AG10803 (cell line): ENCODE measurements around the gene DMD.

Source experiments
- DNase-seq: peaks from one replicate; pipeline ENCODE4 v3.0.0; 2010; ENCODE audit warnings: low read depth
- H3K4me3 ChIP-seq: 2 replicates; pipeline ENCODE4 v1.5.1; 2011; ENCODE audit warnings: mild to moderate bottlenecking, low read length, control low read depth
- TF ChIP-seq, protein P1 (sequence below): conservative IDR thresholded peaks from 2 replicates; pipeline ENCODE4 v1.5.1; 2011; ENCODE audit warnings: mild to moderate bottlenecking, low read length, control low read depth, inconsistent platforms

Gene DMD

DNA sequence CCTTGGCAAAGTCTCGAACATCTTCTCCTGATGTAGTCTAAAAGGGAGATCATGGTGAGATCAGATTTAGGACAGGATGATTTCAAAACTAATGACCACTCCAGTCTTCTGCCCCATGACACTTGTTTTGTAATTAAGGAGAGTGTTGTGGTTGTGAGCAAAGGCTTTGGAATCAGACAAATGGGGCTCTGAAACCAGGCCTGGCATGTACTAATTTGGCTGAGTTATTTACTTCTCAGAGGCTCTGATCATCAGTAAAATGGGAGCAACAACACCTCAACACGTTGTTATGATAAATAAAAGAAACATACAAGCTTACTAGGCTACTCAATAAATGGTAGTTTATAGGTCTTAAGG is 2032.6 kb downstream of the DMD start:
- H3K4me3 ChIP-seq = no peak overlapping the region
- TF ChIP-seq, protein P1, sequence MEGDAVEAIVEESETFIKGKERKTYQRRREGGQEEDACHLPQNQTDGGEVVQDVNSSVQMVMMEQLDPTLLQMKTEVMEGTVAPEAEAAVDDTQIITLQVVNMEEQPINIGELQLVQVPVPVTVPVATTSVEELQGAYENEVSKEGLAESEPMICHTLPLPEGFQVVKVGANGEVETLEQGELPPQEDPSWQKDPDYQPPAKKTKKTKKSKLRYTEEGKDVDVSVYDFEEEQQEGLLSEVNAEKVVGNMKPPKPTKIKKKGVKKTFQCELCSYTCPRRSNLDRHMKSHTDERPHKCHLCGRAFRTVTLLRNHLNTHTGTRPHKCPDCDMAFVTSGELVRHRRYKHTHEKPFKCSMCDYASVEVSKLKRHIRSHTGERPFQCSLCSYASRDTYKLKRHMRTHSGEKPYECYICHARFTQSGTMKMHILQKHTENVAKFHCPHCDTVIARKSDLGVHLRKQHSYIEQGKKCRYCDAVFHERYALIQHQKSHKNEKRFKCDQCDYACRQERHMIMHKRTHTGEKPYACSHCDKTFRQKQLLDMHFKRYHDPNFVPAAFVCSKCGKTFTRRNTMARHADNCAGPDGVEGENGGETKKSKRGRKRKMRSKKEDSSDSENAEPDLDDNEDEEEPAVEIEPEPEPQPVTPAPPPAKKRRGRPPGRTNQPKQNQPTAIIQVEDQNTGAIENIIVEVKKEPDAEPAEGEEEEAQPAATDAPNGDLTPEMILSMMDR = no peak
- peak; percentile 5 for DNase-seq

DNA sequence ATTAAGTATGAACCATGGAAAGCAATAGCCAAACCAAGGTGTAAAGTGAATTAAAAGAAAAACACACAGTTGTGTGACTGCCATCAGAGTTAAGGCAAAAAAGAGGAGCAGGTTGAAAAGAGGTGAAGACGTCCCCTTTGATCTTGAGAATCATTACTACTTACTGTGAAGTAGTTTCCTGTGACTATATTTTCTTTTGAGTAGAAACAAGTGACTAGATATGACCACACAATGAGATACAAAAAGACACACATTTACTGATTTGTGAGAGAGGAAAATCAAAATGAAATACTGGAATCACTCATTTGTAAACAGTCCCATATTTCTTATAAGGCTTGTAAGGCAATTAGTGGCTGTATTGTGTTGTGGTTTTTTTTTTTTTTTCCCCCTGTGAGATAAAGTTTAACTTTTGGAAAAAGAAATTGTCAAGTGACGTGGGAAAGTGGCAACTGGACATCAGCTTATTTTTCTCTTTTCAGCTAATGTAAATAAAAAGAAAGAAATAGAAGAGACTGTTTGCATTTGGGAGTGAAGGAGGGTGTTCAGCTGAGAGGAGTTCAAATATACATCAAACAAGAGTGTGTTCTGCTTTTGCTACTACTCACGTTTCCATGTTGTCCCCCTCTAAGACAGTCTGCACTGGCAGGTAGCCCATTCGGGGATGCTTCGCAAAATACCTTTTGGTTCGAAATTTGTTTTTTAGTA is 2033.1 kb downstream of the DMD start:
- H3K4me3 ChIP-seq = no peak overlapping the region
- TF ChIP-seq, protein P1 = no peak
- DNase-seq = no peak

DNA sequence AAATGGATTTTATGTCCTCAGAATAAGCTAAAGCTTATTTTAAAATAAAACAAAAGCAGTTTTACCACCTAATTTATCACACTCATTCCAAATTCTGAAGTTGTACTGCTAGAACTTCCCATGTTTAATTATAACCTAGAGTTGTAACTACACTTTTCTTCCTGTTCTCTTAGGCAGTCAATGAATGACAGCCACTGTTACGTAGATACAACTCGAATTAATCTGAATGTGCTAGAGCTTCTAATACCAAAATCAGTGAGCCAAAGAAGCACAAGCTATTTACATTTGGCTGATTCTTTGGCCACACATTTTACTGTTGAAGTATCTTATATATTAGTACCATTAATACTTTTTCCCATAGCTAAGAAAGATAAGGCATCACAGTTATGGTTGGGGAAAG is 2040.6 kb downstream of the DMD start:
- no peak overlapping the region for H3K4me3 ChIP-seq
- DNase-seq = no peak
- TF ChIP-seq, protein P1 = no peak

DNA sequence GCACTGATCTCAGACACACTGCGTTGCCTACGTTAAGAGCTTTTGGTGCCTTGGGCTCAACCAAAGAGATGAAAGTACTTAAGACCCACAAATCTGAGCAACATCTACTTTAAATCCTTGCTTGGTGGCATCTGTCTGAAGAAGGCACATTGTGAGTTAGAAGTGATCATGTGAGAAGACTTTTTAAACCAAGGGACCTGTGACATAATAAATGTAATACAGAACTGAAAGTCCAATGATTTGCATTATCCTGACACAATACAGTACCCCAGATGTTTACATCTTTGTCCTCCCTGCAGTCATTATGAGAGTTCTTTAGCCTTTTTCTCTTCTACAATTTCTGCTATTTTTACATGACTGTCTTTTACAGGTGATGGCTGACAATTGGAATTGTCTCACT is 2042.8 kb downstream of the DMD start:
- no peak overlapping the region for H3K4me3 ChIP-seq
- TF ChIP-seq, protein P1 = no peak
- DNase-seq = no peak

DNA sequence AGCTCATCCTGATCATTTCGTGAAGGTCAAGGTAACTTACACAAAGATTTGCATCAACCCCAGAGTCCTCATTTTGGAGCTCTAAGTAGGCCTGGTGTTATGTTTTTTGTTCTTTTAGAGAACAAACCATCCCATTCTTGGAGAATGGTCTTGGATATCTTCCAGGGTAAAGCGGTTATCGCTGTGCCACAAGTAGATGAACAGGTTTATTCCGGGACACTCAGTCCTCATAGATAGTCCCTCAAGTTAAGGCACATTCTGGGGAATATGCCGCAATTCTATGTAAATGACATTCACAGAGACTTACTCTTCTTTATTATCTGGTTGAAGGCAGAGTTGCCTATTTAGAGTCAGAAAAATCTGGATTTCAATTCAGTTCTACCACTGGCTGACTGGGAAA is 2044.5 kb downstream of the DMD start:
- no peak for DNase-seq
- TF ChIP-seq, protein P1 = no peak
- H3K4me3 ChIP-seq = no peak overlapping the region

DNA sequence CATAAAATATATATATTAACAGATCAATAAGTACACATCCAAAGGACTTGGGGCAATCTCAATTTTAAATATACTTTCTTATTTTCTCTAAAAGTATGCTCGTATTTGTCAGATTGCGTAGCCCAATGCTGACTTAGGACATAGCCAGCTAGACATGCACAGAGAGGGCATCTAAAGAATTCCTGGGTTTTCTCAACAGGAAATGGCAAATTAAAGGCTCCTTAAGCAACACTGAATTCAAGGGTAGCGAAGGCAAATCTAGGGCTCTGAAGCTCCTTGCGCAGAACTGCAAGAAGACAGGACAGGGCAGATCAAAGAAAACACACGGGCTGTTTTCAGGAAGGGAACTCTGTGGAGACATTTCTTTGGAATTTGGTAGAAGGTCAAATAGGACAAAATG is 2044.9 kb downstream of the DMD start:
- H3K4me3 ChIP-seq = no peak overlapping the region
- TF ChIP-seq, protein P1 = no peak
- DNase-seq = no peak

DNA sequence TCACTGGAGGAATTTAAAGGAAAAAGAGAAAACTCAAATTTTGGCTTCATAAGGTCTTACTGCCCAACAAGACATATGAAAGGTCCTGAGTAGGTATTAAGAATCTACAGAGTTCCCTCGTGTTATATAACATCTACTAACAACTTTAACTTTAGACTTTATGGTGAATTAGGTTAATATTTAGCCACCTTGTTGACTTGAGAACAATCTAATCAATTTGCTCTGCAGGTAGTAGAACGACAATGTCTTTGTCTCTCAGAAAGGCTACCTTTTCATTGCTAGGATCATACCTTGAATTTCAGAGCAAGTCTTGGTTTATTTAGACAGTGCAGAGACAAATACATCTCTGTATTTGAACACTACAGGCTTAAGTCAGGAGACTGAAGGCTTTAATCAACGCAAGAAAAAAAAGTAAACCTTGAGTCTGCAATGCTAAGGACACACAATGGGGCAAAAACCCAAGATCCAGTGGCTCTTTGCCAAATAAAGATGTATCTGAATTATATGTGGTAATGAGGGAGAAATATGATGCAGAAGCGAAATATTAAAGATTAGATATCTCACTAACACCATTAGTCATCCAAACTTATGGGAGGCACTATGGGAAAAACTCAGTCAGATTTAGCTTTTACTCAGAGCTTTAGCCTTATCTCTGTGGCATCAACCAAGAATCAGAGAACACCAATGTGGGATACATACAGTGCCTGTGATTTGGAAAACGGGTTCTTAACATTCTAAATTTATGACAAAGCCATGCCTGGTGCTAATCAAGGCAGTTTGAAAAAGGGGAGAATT is 2045.9 kb downstream of the DMD start:
- TF ChIP-seq, protein P1 = no peak
- no peak overlapping the region for H3K4me3 ChIP-seq
- no peak for DNase-seq
